Kidney epithelial cell (primary cell): ENCODE data around the gene LIN37. TPM values are rescaled to one million over a fixed set of nuclear protein-coding genes. Genes with fewer than 3 reads are reported as not detected.

Experiments used
- DNase-seq: peaks from one replicate; pipeline ENCODE4 v3.0.0-alpha.2; 2010; ENCODE audit warnings: low read depth
- H3K27me3 ChIP-seq: 2 replicates; pipeline ENCODE4 v1.6.0; 2011; ENCODE audit warnings: low read length; ENCODE audit not compliant: control insufficient read depth, insufficient read depth
- H3K36me3 ChIP-seq: 2 replicates; pipeline ENCODE4 v1.5.1; 2011; ENCODE audit warnings: low read length; ENCODE audit not compliant: control insufficient read depth, insufficient read depth
- H3K4me3 ChIP-seq: 2 replicates; pipeline ENCODE4 v1.5.1; 2011; ENCODE audit warnings: low read depth, mild to moderate bottlenecking, control low read depth, low read length
- total RNA-seq: library from RNA; depleted of rRNA; stranded (reverse); fragments of >200 nt; gene quantifications from 2 replicates; pipeline ENCODE4 v1.2.3, GENCODE V29; 2015
- TF ChIP-seq, protein P1 (sequence below): IDR thresholded peaks from 2 replicates; pipeline ENCODE4 v1.5.1; 2011; ENCODE audit warnings: mild to moderate bottlenecking, moderate library complexity, low read length, control low read depth, inconsistent platforms; ENCODE audit not compliant: insufficient read depth, poor library complexity, severe bottlenecking

The LIN37 gene
- total RNA-seq, 1 donor from 2014 or later: 22.0 TPM

DNA sequence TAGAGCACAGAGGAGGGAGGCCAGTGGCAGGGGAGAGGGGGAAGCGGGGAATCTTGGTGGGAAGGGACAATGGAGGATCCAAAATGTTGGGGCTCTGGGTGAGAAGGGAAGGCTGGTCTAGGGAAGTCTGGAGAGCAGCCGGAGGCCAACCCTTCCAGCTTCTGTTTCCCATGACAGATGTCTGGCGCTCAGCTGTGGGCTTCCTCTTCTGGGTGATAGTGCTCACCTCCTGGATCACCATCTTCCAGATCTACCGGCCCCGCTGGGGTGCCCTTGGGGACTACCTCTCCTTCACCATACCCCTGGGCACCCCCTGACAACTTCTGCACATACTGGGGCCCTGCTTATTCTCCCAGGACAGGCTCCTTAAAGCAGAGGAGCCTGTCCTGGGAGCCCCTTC, 1.8 kb upstream of the LIN37 start:
- H3K4me3 ChIP-seq: no peak overlapping the region
- TF ChIP-seq, protein P1, sequence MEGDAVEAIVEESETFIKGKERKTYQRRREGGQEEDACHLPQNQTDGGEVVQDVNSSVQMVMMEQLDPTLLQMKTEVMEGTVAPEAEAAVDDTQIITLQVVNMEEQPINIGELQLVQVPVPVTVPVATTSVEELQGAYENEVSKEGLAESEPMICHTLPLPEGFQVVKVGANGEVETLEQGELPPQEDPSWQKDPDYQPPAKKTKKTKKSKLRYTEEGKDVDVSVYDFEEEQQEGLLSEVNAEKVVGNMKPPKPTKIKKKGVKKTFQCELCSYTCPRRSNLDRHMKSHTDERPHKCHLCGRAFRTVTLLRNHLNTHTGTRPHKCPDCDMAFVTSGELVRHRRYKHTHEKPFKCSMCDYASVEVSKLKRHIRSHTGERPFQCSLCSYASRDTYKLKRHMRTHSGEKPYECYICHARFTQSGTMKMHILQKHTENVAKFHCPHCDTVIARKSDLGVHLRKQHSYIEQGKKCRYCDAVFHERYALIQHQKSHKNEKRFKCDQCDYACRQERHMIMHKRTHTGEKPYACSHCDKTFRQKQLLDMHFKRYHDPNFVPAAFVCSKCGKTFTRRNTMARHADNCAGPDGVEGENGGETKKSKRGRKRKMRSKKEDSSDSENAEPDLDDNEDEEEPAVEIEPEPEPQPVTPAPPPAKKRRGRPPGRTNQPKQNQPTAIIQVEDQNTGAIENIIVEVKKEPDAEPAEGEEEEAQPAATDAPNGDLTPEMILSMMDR: no peak
- no peaks in the 10 kb centered on the region for H3K27me3 ChIP-seq
- DNase-seq: no peak
- H3K36me3 ChIP-seq: no peaks in the 10 kb centered on the region

DNA sequence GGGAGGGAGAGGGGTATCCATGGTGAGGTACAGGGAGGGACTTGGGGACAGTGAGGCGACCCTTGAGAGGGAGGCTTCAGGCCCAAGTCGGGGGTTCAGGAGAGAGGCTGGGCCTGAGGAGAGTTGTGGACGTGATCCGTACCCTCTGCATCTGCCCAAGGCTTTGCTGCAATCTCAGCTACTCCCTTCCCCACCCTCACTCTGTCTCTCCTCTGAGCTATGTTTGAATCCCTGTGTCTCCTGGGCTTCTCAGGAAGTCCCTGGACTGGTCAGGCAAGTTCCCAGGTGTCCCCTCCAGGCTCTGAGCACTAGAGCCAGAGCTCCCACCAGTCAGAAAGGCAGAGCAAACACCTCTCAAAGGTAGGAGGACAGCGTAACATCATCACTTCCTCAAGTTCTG, 1.8 kb downstream of the LIN37 start:
- TF ChIP-seq, protein P1: no peak
- no peaks in the 10 kb centered on the region for H3K36me3 ChIP-seq
- no peak overlapping the region for H3K4me3 ChIP-seq
- DNase-seq: no peak
- H3K27me3 ChIP-seq: no peaks in the 10 kb centered on the region

DNA sequence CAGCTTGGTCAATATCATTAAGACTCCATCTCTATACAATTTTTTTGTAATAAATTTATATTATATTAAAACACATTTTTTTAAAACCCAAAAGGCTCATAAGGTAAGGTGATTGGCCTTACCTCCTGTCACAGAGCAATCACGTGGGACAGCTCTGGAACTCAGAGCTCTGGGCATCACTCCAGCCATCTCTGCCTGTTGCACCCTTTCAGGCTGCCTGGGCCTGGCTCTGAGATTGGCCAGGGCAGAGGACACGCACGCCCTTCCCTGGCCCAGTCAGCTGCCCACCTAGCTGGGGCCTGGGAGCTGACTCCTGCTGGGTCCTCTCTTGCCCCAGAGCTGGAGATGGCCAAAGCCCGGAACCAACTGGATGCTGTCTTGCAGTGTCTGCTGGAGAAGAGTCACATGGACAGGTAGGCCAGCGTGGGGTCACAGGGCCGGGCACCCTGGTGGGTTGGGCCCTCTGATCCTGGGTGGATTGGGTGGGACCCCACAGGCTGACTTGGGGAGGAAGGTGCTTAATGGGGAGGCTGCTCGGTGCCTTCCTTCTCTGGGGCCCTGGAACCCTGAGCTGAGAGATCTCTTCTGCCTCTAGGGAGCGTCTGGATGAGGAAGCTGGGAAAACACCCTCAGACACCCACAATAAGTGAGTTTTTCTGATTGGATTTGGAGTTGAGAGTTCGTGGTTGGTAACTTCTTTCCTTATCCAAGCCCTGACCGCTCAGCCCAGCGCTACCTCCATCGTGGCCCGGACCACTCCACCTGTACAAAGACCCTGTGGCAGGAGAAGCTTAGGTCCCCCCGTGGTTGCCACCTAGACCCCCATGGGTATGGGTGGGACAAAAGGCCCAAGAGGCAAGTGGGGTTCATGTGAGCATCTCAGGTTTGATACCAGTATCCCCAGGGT, 3.7 kb downstream of the LIN37 start:
- no peaks in the 10 kb centered on the region for H3K27me3 ChIP-seq
- no peak overlapping the region for H3K4me3 ChIP-seq
- TF ChIP-seq, protein P1: no peak
- no peak for DNase-seq
- H3K36me3 ChIP-seq: no peaks in the 10 kb centered on the region

DNA sequence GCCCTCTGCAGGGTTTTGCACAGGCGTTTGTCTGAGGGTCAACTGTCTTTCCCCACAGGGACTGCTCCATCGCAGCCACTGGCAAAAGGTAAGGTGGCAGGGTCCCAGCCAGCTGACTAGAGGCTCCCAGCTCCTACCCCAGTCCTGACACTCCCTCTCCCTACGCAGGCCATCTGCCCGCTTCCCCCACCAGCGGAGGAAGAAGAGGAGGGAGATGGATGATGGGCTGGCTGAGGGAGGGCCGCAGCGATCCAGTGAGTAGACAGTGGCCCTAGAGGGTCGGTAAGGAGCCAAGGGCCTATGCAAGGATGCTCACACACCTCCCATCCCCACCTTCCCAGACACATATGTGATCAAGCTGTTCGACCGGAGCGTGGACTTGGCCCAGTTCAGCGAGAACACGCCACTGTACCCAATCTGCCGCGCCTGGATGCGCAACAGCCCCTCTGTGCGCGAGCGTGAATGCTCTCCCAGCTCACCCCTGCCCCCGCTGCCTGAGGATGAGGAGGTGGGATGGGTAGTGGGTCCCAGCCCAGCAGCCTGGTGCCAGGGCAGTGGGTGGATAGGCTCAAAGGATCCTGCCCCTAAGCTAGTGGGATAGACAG, 4.5 kb downstream of the LIN37 start:
- Histone ChIP-seq H3K4me3 (no peak overlapping the region), H3K36me3 (no peaks in the 10 kb centered on the region), H3K27me3 (no peaks in the 10 kb centered on the region)
- DNase-seq: no peak
- TF ChIP-seq, protein P1: no peak

DNA sequence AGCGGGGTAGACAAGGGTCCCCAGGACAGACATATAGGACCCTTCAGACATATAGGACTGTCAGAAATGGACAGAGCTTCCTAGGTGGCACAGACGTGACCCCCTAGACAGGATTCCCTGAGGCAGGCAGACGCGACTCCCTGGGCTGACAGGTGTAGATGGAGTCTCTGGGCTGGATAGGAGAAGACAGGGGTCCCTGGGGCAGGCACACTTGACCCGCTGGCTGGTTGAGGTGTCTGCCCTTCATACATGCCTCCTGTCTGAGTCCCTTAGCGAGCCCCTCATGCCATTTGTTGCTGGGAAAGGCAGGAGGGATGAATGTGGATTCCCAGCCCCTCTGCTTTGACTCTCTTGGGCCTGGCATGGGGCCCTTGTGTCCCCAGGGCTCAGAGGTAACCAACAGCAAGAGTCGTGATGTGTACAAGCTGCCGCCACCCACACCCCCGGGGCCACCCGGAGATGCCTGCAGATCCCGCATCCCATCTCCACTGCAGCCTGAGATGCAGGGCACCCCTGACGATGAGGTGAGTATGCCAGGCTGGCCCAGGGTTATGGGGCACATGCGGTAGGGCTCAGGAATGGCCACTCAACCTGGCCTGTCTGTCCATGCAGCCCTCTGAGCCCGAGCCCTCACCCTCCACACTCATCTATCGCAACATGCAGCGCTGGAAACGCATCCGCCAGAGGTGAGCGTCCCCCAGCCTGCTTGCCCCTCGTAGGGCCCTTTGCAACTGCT, 5.4 kb downstream of the LIN37 start:
- Histone ChIP-seq H3K27me3 (no peaks in the 10 kb centered on the region), H3K4me3 (no peak overlapping the region), H3K36me3 (no peaks in the 10 kb centered on the region)
- no peak for DNase-seq
- TF ChIP-seq, protein P1: no peak
